ENCODE measurements around the gene TRIM52. TPM values are rescaled to one million over a fixed set of nuclear protein-coding genes. Genes with fewer than 3 reads are reported as not detected.

Gene TRIM52
- total and polyA plus RNA-seq, 2 of the 13 experiments (the other 11 are each of a cell fraction or from before 2014, with no cell fraction given): 7.2 to 11.6 TPM

DNA sequence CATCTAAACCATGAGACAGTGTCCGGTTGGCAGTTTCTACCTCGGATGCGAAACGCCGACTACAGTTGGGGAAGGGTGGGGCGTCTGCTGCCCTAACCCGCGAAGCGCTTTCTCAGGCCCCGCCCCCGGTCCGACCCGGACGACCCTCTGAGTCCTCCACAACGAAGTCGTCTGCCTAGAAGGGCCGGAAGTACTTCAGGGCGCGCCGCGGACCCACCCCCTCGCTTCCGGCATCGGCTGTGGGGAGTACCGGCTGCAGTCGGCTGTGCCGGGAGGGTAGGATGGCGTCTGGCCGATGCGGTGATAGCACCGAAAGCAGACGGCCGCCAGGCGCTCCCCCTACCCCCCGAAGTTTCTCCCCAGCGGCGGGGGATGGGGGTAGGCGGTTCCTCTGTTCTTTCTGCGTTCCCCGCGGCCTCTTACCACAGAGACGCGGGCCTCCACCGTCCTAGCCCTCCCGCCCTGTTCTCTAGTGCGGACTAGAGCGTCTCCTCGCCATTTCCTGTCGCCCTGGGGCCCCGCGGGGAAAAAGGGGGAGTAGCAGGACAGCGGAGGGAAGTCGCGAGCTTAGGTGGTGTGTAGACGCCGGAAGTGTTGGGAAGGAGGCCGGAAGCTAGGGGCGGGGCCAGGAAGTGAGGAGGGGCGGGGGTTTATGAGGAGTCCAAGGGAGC lies 37.8 kb downstream of the TRIM52 start, which contains the start of gene TRIM41 (continued):
- no peak for TF ChIP-seq ZNF234 (CRISPR knock-in tag; conservative IDR thresholded peaks at IDR 0.05)
- TF ChIP-seq TBL1XR1 (IDR thresholded peaks at IDR 0.05; ENCODE audit: borderline replicate concordance, low read length, partially characterized antibody): no peak
- TF ChIP-seq FOXK2 (IDR thresholded peaks at IDR 0.05): 0 out of 2 replicates have a peak, but pooled peaks have one; percentile 22
- peak; percentile 71 for TF ChIP-seq ZNF670 (CRISPR knock-in tag; IDR thresholded peaks at IDR 0.05; ENCODE audit: borderline replicate concordance)
- no peak for TF ChIP-seq KAT7 (CRISPR knock-in tag; IDR thresholded peaks at IDR 0.05; ENCODE audit: borderline replicate concordance)
- no peak for TF ChIP-seq SMAD9 (CRISPR knock-in tag; IDR thresholded peaks at IDR 0.05)
- TF ChIP-seq MAF1 (CRISPR knock-in tag; IDR thresholded peaks at IDR 0.05; ENCODE audit: borderline replicate concordance): no peak
- TF ChIP-seq ZNF224 (CRISPR knock-in tag; IDR thresholded peaks at IDR 0.05): 0 out of 2 replicates have a peak, but pooled peaks have one; percentile 2
- peak; percentile 34; the same call in 1 of the 2 replicates for TF ChIP-seq ZNF768 (CRISPR knock-in tag; IDR thresholded peaks at IDR 0.05)
- no peak for TF ChIP-seq MYNN (CRISPR knock-in tag; IDR thresholded peaks at IDR 0.05; ENCODE audit: low read depth)
- TF ChIP-seq, protein P1, sequence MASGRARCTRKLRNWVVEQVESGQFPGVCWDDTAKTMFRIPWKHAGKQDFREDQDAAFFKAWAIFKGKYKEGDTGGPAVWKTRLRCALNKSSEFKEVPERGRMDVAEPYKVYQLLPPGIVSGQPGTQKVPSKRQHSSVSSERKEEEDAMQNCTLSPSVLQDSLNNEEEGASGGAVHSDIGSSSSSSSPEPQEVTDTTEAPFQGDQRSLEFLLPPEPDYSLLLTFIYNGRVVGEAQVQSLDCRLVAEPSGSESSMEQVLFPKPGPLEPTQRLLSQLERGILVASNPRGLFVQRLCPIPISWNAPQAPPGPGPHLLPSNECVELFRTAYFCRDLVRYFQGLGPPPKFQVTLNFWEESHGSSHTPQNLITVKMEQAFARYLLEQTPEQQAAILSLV (CRISPR knock-in tag; IDR thresholded peaks at IDR 0.05; ENCODE audit: borderline replicate concordance): no peak
- no peak; the same call in 1 of the 2 replicates for TF ChIP-seq ZNF143 (CRISPR knock-in tag; IDR thresholded peaks at IDR 0.05)
- TF ChIP-seq KDM5B (CRISPR knock-in tag; IDR thresholded peaks at IDR 0.05; ENCODE audit: borderline replicate concordance): no peak
- TF ChIP-seq ZNF646 (CRISPR knock-in tag; IDR thresholded peaks at IDR 0.05): no peak
- peak; percentile 60 for TF ChIP-seq CBFB (CRISPR knock-in tag; IDR thresholded peaks at IDR 0.05)
- peak in 1 of 2 experiments; percentile 94; a peak in 2 of 4 replicates for TF ChIP-seq POLR2A (IDR thresholded peaks at IDR 0.05; ENCODE audit: insufficient read depth in 1 of 2, low read depth in 2 of 2, low read length in 2 of 2)
- peak; percentile 10; the same call in 1 of the 2 replicates for TF ChIP-seq RFX3 (CRISPR knock-in tag; IDR thresholded peaks at IDR 0.05)
- TF ChIP-seq KMT2B (CRISPR knock-in tag; IDR thresholded peaks at IDR 0.05): peak; percentile 76
- TF ChIP-seq ZNF577 (CRISPR knock-in tag; IDR thresholded peaks at IDR 0.05; ENCODE audit: borderline replicate concordance, low read depth): no peak
- TF ChIP-seq FOXA3 (CRISPR knock-in tag; IDR thresholded peaks at IDR 0.05): peak; percentile 59
- no peak for TF ChIP-seq NCOA1 (CRISPR knock-in tag; IDR thresholded peaks at IDR 0.05)
- no peak for TF ChIP-seq ADNP (CRISPR knock-in tag; IDR thresholded peaks at IDR 0.05)
- TF ChIP-seq, protein P2, sequence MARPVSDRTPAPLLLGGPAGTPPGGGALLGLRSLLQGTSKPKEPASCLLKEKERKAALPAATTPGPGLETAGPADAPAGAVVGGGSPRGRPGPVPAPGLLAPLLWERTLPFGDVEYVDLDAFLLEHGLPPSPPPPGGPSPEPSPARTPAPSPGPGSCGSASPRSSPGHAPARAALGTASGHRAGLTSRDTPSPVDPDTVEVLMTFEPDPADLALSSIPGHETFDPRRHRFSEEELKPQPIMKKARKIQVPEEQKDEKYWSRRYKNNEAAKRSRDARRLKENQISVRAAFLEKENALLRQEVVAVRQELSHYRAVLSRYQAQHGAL (CRISPR knock-in tag; IDR thresholded peaks at IDR 0.05; ENCODE audit: not compliant biosample characterization): no peak
- TF ChIP-seq ZNF549 (CRISPR knock-in tag; IDR thresholded peaks at IDR 0.05): no peak

Data from HepG2 (cell line).